Measurements from ENCODE around the gene GRIK3.

DNA sequence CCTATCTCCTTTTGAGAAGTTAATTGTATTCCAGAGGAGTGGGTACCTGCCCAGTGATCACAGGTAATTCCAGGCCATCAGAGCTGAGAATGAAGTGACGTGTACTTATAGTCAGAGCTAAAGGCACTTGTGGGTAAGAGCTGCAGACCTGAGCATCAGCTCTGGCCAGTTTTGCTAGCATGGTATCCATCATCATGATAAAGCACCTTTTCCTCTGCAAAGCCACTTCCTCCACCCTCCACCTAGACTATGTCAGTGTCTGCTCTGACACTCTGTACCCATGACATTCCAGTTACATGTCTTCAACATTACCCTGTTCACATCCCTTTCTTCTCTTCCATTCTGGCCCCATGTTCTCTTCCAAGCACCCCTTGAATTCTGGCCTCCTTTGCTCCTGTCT lies 157.3 kb downstream of the GRIK3 start:
- TF ChIP-seq, protein P1, sequence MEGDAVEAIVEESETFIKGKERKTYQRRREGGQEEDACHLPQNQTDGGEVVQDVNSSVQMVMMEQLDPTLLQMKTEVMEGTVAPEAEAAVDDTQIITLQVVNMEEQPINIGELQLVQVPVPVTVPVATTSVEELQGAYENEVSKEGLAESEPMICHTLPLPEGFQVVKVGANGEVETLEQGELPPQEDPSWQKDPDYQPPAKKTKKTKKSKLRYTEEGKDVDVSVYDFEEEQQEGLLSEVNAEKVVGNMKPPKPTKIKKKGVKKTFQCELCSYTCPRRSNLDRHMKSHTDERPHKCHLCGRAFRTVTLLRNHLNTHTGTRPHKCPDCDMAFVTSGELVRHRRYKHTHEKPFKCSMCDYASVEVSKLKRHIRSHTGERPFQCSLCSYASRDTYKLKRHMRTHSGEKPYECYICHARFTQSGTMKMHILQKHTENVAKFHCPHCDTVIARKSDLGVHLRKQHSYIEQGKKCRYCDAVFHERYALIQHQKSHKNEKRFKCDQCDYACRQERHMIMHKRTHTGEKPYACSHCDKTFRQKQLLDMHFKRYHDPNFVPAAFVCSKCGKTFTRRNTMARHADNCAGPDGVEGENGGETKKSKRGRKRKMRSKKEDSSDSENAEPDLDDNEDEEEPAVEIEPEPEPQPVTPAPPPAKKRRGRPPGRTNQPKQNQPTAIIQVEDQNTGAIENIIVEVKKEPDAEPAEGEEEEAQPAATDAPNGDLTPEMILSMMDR (optimal IDR thresholded peaks at IDR 0.05 in 1 of 3, IDR thresholded peaks at IDR 0.05 in 1 of 3, conservative IDR thresholded peaks at IDR 0.05 in 1 of 3; ENCODE audit: extremely low read depth in 1 of 3, insufficient read depth in 2 of 3, low read length in 3 of 3) = no peak
- TF ChIP-seq EZH2 (IDR thresholded peaks at IDR 0.05; ENCODE audit: low read length) = no peak
